ENCODE results near the gene RAC3.

GRCh38 chr17:82052638-82053059 is 21.2 kb downstream of the RAC3 start:
- TF ChIP-seq CTCF (IDR thresholded peaks at IDR 0.05) (no peak), POLR2A (IDR thresholded peaks at IDR 0.05) (no peak)
